ENCODE data around the gene WDR35. TPM values are rescaled to one million over a fixed set of nuclear protein-coding genes. Genes with fewer than 3 reads are reported as not detected.

WDR35 gene
- total and polyA plus RNA-seq, 10 of the 15 experiments (the other 5 are each of a cell fraction or from before 2014, with no cell fraction given), result 3.0 to 9.3 (median 6.3) TPM

DNA sequence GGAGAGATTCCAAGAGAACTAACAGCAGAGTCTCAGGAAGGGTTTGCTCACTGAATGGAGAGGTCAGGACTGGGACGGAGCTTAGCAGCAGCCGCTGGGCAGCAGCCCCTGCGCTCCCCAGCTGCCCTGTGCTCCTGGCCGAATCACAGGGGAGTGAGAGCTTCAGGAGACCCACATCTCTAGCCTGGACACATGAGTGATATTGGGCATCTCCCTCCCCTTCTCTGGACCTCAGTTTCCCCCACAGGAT, 22.1 kb upstream of the WDR35 start (continued):
- TF ChIP-seq HCFC1 (IDR thresholded peaks at IDR 0.05; ENCODE audit: low read length) (no peak), JUND (IDR thresholded peaks at IDR 0.05; ENCODE audit: low read depth, low read length) (no peak)
- TF ChIP-seq, protein P1, sequence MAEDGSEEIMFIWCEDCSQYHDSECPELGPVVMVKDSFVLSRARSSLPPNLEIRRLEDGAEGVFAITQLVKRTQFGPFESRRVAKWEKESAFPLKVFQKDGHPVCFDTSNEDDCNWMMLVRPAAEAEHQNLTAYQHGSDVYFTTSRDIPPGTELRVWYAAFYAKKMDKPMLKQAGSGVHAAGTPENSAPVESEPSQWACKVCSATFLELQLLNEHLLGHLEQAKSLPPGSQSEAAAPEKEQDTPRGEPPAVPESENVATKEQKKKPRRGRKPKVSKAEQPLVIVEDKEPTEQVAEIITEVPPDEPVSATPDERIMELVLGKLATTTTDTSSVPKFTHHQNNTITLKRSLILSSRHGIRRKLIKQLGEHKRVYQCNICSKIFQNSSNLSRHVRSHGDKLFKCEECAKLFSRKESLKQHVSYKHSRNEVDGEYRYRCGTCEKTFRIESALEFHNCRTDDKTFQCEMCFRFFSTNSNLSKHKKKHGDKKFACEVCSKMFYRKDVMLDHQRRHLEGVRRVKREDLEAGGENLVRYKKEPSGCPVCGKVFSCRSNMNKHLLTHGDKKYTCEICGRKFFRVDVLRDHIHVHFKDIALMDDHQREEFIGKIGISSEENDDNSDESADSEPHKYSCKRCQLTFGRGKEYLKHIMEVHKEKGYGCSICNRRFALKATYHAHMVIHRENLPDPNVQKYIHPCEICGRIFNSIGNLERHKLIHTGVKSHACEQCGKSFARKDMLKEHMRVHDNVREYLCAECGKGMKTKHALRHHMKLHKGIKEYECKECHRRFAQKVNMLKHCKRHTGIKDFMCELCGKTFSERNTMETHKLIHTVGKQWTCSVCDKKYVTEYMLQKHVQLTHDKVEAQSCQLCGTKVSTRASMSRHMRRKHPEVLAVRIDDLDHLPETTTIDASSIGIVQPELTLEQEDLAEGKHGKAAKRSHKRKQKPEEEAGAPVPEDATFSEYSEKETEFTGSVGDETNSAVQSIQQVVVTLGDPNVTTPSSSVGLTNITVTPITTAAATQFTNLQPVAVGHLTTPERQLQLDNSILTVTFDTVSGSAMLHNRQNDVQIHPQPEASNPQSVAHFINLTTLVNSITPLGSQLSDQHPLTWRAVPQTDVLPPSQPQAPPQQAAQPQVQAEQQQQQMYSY (CRISPR knock-in tag; IDR thresholded peaks at IDR 0.05), result no peak
- TF ChIP-seq, protein P2, sequence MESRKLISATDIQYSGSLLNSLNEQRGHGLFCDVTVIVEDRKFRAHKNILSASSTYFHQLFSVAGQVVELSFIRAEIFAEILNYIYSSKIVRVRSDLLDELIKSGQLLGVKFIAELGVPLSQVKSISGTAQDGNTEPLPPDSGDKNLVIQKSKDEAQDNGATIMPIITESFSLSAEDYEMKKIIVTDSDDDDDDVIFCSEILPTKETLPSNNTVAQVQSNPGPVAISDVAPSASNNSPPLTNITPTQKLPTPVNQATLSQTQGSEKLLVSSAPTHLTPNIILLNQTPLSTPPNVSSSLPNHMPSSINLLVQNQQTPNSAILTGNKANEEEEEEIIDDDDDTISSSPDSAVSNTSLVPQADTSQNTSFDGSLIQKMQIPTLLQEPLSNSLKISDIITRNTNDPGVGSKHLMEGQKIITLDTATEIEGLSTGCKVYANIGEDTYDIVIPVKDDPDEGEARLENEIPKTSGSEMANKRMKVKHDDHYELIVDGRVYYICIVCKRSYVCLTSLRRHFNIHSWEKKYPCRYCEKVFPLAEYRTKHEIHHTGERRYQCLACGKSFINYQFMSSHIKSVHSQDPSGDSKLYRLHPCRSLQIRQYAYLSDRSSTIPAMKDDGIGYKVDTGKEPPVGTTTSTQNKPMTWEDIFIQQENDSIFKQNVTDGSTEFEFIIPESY (IDR thresholded peaks at IDR 0.05), result no peak
- TF ChIP-seq, protein P3, sequence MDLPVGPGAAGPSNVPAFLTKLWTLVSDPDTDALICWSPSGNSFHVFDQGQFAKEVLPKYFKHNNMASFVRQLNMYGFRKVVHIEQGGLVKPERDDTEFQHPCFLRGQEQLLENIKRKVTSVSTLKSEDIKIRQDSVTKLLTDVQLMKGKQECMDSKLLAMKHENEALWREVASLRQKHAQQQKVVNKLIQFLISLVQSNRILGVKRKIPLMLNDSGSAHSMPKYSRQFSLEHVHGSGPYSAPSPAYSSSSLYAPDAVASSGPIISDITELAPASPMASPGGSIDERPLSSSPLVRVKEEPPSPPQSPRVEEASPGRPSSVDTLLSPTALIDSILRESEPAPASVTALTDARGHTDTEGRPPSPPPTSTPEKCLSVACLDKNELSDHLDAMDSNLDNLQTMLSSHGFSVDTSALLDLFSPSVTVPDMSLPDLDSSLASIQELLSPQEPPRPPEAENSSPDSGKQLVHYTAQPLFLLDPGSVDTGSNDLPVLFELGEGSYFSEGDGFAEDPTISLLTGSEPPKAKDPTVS (IDR thresholded peaks at IDR 0.05; ENCODE audit: low read depth, low read length), result no peak
- TF ChIP-seq, protein P4, sequence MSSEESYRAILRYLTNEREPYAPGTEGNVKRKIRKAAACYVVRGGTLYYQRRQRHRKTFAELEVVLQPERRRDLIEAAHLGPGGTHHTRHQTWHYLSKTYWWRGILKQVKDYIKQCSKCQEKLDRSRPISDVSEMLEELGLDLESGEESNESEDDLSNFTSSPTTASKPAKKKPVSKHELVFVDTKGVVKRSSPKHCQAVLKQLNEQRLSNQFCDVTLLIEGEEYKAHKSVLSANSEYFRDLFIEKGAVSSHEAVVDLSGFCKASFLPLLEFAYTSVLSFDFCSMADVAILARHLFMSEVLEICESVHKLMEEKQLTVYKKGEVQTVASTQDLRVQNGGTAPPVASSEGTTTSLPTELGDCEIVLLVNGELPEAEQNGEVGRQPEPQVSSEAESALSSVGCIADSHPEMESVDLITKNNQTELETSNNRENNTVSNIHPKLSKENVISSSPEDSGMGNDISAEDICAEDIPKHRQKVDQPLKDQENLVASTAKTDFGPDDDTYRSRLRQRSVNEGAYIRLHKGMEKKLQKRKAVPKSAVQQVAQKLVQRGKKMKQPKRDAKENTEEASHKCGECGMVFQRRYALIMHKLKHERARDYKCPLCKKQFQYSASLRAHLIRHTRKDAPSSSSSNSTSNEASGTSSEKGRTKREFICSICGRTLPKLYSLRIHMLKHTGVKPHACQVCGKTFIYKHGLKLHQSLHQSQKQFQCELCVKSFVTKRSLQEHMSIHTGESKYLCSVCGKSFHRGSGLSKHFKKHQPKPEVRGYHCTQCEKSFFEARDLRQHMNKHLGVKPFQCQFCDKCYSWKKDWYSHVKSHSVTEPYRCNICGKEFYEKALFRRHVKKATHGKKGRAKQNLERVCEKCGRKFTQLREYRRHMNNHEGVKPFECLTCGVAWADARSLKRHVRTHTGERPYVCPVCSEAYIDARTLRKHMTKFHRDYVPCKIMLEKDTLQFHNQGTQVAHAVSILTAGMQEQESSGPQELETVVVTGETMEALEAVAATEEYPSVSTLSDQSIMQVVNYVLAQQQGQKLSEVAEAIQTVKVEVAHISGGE (CRISPR knock-in tag; IDR thresholded peaks at IDR 0.05), result no peak

Measured in GM12878 (cell line).